ENCODE data around the gene ARSJ.

GRCh38 chr4:113951263-113951662 lies 28.2 kb downstream of the ARSJ start:
- TF ChIP-seq POLR2A (IDR thresholded peaks at IDR 0.05; ENCODE audit: low read depth) (no peak), CTCF (IDR thresholded peaks at IDR 0.05) (no peak), POLR2AphosphoS5 (IDR thresholded peaks at IDR 0.05) (peak; percentile 6 to 55), EP300 (IDR thresholded peaks at IDR 0.05) (no peak)

Data from esophagus muscularis mucosa (tissue), 4 donors.